GM19025 (cell line): ENCODE measurements around the gene KRT33A.

ENCODE experiments used
- ATAC-seq: cut with Tn5 transposase; IDR thresholded peaks from one replicate; pipeline ENCODE4 v1.9.1; 2021; ENCODE audit warnings: mild to moderate bottlenecking, low read depth, moderate library complexity; ENCODE audit not compliant: unreplicated experiment

The KRT33A gene

DNA sequence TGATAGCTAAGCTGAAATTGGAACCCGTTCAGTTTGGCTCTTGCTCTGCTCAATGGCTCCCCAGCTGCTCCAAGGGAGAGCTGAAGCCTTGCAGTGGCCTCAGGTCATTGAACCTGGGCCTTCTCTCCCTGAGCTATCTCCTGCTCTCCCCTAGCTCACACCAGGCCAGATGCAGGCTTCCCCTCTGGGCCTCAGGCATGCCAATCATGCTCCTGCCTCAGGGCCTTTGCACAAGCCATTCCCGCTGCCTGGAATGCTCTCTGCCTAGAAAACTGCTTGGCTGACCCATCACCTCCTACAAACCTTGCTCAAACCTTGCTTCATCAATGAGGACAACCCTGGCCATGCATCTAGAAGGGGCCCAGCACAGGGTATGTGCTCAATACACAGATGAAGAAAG lies 18.4 kb downstream of the KRT33A start:
- no peak for ATAC-seq

DNA sequence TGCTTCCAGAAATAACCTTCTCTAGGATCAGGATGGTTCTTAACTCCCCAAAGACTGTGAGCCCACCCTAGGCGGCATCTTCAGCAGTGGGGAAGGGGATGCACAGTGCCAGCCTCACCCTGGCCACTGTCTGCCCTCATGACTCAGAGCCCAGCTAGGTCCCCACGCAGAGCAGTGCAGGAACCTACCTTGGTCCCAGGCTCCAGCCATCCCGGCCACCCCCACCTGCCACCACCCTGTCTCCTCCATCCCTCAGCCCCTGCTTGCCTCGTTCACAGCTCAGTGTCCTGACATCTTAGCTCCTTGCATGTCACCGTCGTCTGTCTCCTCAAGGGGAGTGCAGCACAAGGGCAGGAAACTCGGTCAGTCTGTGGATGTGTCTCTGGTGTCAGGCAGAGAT lies 19.0 kb downstream of the KRT33A start:
- no peak for ATAC-seq

DNA sequence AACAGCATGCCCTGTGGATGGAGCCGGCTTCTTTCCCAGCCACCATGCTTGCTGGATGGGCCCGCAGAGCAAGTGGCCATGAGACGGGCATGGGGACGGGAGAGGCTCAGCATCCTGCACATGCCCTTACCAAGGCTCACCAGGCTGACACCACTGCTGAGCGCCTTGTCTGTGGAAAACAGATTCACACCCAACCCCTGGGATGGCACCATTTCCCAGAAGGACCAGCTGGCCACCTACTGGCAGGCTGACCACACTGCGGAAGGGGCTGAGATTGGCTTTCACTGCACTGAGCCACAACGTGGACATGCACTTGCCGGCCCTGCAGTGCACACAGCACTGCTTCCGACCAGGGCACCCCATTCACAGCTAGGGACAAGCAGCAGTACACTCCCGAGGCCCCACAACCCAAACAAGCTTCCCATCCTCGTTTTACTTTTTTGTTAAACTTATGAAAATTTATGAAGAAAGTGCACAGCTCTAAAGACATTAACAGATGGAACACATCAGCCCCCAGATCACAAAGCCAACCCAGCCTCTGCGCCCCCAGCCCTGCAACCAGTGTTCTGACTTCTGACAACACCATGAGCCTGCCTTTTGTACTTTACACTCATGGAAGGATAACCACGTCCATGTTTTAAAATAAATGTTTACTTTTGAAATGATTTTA lies 21.2 kb downstream of the KRT33A start:
- ATAC-seq, result no peak

GRCh38 chr17:41328207-41328606 lies 22.4 kb downstream of the KRT33A start:
- ATAC-seq, result no peak

GRCh38 chr17:41327411-41328120 lies 23.1 kb downstream of the KRT33A start:
- no peak for ATAC-seq

- no peak for ATAC-seq
These were observed 24.2 kb downstream of the KRT33A start for GRCh38 chr17:41326173-41327145.

- no peak for ATAC-seq
These were observed 25.0 kb downstream of the KRT33A start for GRCh38 chr17:41325611-41326010.

GRCh38 chr17:41325126-41325525 lies 25.5 kb downstream of the KRT33A start:
- ATAC-seq, result no peak

DNA sequence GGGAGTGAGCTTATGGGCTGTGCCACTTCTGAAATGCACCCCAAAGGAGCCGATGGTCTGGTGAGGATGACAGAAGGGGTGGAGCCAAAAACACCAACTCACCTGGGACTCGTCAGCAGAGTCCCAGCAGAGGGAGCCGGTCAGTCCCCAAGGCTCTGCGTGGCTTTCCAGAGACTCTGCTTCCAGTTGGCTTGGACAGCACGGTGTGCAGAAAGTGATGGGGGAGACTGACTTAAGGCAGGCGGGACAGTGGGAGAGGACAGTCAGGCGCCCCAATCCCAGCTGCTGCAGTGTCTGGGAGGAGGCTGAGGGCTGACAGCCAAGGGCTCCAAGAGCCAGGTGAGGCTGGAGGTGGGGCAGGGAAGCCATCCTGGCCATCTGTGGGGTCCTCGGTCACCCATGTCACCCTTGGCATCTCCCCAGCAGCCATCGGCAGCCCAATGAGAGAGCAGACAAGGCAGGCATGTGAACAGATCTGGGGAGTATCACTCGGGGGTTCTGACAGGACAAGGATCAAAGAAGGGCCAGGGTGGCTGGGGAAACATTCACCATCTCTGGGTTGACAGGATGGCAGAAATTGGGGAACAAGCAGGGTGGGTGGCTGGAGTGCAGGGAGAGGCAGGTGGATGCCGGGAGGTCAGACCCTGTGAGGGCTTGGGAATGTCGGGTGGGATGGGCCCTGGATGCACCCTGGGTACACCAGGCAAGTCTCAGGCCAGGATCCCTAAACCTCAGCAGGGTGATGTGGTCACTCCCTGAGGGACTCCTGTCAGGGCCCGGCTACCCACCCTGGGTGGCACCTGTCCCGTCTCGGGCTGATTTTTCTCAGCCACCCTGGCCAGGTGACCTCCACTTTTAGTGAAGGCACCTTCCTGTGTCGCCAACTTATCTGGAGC lies 26.2 kb downstream of the KRT33A start:
- ATAC-seq, result no peak

GRCh38 chr17:41322903-41323895 lies 27.4 kb downstream of the KRT33A start:
- no peak for ATAC-seq

DNA sequence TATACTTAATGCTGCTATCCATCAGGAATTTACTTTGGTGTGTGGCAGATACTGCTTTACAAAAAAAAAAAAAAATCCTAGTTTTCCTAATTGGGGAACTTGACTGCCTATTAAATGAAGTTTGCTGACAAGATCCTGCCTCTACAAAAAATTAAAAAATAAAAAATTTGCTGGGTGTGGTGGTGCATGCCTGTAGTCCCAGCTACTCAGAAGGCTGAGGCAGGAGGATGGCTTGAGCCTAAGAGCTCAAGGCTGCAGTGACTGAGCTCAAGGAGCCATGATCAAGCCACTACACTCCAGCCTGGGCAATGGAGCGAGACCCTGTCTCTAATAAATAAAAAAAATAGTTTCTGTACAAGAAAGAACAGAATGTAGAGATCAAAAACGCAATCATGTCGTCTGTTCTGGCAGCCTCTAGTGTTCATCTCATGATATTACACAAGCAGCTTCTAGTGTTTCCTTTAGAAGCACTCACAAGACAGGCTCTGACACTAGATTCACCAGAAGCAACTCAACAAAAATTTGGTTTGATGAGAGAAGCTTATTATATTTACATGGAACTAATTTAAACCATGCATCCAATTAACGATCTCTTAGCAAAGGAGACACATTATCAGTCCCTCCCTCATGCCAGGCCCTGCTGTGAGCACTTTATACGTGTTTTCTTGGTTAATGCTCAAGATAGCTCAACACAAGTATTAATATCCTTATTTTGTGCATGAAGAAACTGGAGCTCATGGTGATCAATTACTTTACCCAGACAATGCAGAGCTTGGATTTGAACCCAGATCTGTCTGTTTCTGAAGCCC lies 28.3 kb downstream of the KRT33A start:
- no peak for ATAC-seq

DNA sequence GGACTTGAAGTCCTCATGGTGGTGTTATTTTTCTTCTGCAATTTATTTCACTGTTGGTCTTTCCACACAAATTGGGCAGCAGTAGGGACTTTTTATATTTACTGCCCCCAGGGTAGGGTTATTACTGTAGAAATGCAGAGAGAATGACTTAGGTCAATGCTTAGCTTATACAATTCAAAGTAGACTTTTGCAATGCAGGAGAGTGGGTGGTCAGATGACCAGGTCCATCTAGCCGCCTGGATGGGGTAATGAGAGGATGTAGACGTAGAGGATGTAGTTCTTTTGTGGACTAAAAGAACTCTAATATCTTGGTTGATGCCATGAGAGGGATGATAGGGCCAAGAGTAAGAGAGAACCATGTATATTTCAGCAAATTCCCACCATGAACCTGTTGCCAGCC lies 32.4 kb downstream of the KRT33A start:
- no peak for ATAC-seq

GRCh38 chr17:41315814-41316445 lies 34.7 kb downstream of the KRT33A start:
- ATAC-seq, result no peak

DNA sequence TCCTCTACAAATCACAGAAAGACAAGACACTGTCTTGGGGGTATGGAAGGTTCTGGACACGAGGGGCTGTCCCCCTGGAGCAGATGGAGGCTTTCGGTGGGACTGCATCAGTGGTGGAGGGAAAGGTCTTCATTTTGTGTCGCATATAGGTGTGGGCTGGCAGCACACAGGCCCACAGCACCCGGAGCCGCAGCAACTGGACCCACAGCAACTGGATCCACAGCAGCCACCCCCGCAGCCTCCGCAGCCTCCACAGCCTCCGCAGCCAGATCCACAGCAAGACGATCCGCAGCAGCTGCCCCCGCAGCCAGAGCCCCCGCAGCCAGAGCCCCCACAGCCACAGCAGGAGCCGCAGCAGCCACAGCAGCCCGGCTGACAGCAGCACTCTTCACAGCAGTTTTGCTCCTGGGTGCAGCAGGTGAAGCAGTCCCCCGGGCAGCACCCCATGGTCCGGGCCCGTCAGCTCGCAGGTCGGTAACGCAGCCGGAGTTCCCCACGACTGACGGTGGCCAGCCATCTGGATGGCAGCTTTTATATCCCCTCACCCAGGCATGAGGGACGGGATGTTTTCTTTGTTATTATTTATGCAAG lies 35.3 kb downstream of the KRT33A start, which contains the start of gene KRTAP17-1:
TSS of gene KRTAP17-1 (minus strand) at position 507 of the 591 bp plus-strand sequence. CDS start at position 447, 60 bp downstream.
- no peak for ATAC-seq

DNA sequence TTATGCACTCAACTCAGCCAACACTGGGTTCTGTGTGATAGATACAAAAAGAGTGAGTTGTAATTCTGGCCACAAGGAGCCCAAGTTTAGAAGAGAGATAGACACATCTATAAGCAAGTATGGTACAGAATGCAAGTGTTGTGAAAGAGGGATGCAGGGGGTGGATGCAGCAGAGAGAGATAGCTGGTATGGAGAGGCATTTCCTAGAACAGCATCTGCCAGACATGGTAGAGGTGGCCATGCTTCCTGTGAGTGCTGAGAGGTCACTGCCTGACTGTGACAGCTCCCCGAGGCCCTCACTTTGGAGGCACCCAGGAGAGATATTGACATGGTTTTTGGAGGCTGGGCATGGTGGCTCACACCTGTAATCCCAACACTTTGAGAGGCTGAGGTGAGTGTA lies 39.5 kb downstream of the KRT33A start:
- ATAC-seq, result no peak

DNA sequence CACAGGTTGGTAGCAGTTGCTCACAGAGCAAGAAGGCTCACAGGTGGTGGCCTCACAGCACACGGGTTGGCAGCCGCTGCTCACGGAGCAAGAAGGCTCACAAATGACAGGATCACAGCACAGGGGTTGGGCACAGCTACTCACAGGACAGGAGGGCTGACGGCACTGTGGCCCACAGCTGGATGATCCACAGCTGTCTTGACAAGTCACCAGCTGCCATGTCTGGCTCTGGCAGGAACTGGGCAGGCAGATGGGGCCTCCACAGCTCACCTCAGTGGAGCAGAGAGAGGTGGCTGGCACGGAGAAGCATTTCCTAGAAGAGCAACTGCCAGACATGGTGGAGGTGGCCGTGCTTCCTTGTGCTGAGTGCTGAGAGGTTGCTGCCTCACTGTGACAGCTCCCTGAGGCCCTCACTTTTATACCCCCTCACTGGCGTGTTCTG lies 41.7 kb downstream of the KRT33A start, which contains the start of gene KRTAP16-1:
TSS of gene KRTAP16-1 (minus strand) at position 392 of the 442 bp plus-strand sequence. CDS start at position 336, 56 bp downstream.
- peak; percentile 26 for ATAC-seq
